ENCODE data around the gene LIAS. TPM values are rescaled to one million over a fixed set of nuclear protein-coding genes. Genes with fewer than 3 reads are reported as not detected.
"Not testable (repeated sequence)": the region's sequence is repeated elsewhere in the genome, so short reads cannot be mapped to it uniquely, and the experiment has no call there.

The LIAS gene
- total RNA-seq, 2 donors from 2014 or later = 16.7 to 24.1 TPM

- ATAC-seq (no peak), DNase-seq (no peak)
- intact Hi-C loops (cut with DNase I) = no loop called here
Observed at GRCh38 chr4:39484582-39485272, 25.9 kb downstream of the LIAS start.

DNA sequence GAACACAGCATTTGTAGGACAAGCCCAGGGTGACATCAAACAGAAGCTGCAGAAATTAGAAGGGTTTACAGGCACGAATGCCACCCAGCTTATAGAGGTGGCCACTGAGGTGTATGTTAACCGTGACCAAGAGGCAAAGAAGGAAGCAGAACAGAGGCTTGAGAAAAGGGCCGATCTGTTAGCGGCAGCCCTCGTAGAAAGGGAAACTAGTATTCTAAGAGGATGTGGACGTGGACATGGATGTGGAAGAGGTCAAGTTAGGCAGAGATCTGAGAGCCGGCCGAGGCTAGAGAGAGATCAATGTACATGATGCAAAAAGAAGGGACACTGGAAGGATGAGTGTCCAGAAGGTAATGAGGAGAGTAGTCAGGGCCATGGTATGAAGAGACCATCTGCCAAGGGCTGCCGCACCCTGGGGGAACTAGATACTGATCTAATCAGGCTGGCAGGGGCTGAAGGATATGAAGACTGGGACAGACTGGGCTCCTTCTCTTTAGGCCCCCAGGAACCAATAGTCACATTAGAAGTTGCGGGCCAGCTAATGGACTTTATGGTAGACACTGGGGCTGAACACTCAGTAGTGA is 27.5 kb downstream of the LIAS start:
- no peak for DNase-seq
- intact Hi-C loops (cut with DNase I) = no loop called here
- no peak for ATAC-seq

- intact Hi-C loops (cut with DNase I) = no loop called here
- no peak for DNase-seq
- no peak for ATAC-seq
Observed at GRCh38 chr4:39490322-39490721, 31.5 kb downstream of the LIAS start.

- ATAC-seq (no peak), DNase-seq (no peak)
- intact Hi-C loops (cut with DNase I) = no loop called here
Observed at GRCh38 chr4:39494354-39494753, 35.5 kb downstream of the LIAS start.

- ATAC-seq = no peak
- no peak for DNase-seq
- intact Hi-C loops (cut with DNase I) = no loop called here
Observed at GRCh38 chr4:39495446-39496213, 36.8 kb downstream of the LIAS start.

DNA sequence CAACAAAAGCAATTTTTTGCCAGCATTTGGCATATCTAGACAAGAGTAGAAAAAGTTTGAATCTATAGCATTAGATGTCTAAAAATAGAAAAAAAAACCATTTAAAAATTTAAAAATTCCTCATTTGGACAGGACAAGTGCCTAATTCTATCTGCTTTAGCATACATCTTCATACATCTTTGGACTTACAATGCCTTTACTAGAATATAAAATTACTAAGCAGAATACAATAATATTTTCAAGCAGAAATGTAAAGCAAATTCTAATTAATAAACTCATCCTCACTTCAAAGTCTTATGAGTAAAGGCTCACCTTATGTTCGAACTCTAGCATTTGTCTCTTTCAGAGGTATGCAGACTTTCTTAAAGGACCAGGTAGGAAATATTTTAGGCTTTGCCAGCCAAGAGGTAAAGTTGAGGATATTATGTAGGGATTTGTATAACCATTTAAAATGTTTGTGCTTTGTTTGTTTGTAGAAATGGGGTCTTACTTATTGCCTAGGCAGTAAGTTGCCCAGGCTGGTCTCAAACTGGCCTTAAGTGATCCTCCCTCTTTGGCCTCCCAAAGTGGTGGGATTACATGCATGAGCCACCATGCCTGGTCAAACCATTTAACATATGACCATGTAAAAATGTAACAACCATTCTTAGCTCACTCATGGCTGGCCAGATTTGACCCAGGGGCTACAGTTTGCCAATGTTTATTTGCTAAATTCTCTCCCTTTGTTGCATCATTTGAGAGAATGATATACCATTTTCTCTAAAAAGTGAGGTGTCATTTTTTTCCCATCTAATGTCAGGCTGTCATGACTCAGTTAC is 39.3 kb downstream of the LIAS start:
- DNase-seq = no peak
- intact Hi-C loops (cut with DNase I) = no loop called here
- ATAC-seq = no peak

DNA sequence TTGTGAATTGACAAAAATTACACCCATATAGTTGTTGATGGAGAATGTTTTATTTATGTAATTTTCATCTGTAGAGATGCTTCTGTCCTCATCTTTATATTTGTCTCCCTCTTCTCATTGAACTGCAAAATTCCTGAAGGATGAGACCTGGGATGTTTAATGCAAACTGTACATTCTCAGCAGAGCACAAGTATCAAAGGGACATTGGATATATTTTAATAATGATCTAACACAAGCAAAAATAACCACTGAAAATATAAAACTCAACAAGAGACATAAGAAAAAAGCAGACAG is 39.8 kb downstream of the LIAS start:
- ATAC-seq (no peak), DNase-seq (no peak)
- intact Hi-C loops (cut with DNase I) = no loop called here

DNA sequence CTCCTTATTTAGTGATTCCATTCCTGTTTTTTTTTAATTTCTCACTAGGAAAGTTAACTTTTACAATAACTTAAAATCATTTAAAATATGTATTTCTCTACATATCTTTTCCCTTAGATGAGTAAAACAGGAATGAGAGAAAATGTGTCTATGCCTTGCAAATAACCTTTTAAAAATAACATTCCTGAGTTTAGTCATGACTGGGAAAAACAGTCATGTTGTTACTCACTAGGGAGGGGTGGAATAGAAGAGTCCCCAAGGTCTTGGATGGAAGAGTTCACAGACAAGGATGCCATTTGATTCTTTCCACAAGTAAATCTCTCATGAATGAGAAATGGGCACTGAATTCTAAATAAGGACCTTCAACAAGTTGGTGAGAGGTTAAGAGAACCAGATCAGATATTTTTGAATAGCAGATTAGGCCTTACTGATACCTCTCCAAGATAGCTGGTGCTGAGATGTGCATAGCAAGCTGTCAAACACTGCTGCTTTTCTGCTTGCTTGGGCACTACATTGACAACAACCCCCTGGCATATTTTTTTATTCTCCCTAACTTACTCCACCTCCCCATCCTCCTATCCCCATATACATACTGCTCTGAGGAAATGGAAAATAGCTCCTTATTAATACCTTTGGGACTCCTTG is 43.3 kb downstream of the LIAS start:
- DNase-seq (no peak), ATAC-seq (peak in 1 of 2 donors; percentile 86)
- intact Hi-C loops (cut with DNase I) = no loop called here

- ATAC-seq = peak in 1 of 2 donors; percentile 33
- peak; percentile 60 for DNase-seq
- intact Hi-C loops (cut with DNase I) = not testable (repeated sequence)
Observed at GRCh38 chr4:39502664-39503035, 43.8 kb downstream of the LIAS start.

DNA sequence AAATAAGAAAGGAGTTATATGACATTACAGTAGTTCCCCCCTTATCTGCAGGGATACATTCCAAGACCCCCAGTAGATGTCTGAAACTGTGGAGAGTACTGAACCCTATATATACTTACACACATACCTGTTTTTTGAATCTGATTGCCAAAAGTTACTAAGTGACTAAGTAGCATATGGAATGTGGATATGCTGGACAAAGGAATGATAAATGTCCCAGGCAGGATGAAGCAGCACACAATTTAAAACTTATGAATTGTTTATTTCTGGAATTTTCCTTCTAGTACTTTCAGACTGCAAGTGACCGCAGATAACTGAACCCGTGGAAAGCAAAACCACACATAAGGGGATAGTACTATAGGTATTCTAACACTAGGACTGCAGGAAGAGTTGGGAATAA is 45.7 kb downstream of the LIAS start:
- DNase-seq (no peak), ATAC-seq (no peak)
- intact Hi-C loops (cut with DNase I) = no loop called here

- intact Hi-C loops (cut with DNase I) = no loop called here
- DNase-seq (no peak), ATAC-seq (no peak)
Observed at GRCh38 chr4:39505581-39505980, 46.7 kb downstream of the LIAS start.

- DNase-seq (no peak), ATAC-seq (no peak)
- intact Hi-C loops (cut with DNase I) = no loop called here
Observed at GRCh38 chr4:39510348-39510929, 51.6 kb downstream of the LIAS start.

DNA sequence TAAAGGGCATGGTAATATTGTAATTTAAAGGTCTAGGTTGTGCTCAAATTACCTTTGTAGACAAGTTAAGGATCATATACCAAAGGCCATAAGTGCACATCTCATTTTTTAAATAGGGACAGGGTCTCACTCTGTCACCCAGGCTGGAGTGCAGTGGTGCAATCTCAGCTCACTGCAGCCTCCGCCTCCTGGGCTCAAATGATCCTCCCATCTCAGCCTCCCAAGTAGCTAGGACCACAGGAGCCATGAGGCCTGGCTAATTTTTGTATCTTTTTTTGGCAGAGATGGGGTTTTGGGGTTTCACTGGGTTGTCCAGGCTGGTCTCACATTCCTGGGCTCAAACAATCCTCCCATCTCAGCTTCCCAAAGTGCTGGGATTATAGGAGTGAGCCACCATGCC is 55.4 kb downstream of the LIAS start:
- DNase-seq; intact Hi-C loops (cut with DNase I); ATAC-seq: not testable (repeated sequence)

GRCh38 chr4:39514888-39515401 is 56.1 kb downstream of the LIAS start:
- ATAC-seq (no peak), DNase-seq (no peak)
- intact Hi-C loops (cut with DNase I) = no loop called here

- intact Hi-C loops (cut with DNase I); ATAC-seq; DNase-seq: not testable (repeated sequence)
Observed at GRCh38 chr4:39515669-39516401, 57.0 kb downstream of the LIAS start.

DNA sequence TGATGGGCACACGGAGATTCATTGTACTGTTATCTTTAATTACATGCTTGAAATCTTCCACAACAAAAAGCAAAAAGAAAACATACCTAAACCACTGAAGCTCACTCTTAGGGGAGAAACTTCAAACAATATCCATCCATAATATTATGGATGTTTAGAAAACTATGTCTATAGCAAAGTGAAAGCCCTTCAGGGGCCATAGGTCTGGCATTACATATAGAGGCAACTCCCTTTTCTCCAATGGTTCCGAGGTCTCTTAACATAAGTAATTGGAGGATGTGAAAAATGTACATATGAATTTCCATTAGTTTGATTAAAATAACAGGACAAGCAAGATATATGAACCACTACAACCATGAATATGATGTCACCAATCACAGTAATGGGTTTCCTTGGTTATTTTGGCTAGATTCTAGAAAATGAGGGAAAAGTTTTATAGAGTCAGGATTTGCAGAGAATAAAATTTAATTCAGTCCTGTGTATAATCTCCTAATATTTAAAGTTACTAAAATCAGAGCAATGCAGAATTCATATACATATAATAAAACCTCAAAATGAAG is 57.6 kb downstream of the LIAS start:
- no peak for ATAC-seq
- intact Hi-C loops (cut with DNase I) = no loop called here
- no peak for DNase-seq

DNA sequence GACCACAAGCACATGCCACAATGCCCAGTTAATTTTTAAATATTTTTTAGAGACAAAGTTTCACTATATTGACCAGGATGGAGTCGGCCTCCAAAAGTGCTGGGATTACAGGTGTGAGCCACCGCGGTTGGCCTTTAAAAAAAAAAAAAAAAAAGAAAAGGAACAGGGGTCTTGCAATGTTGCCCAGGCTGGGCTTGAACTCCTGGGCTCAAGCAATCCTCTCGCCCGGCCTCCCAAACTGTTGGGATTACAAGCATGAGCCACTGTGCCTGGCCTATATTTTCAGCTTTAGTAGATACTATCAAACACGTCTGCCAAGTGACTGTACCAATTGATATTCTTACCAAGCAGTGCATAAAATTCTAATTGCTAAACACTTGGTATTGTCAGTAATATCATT is 59.6 kb downstream of the LIAS start:
- no peak for ATAC-seq
- no peak for DNase-seq
- intact Hi-C loops (cut with DNase I) = no loop called here
